H1 (cell line): Measurements from ENCODE around the gene APBB3. TPM values are rescaled to one million over a fixed set of nuclear protein-coding genes. Genes with fewer than 3 reads are reported as not detected.

Experiments
- CBX8 ChIP-seq: fragments of 300-800, 300-1000 bp; sonication (generic); IDR thresholded peaks from 2 replicates; pipeline ENCODE4 v1.7.1; 2016; ENCODE audit warnings: low read depth, low read length, borderline replicate concordance
- CHD7 ChIP-seq: fragments of 300-600 bp; sonication (generic); IDR thresholded peaks from 2 replicates; pipeline ENCODE4 v1.7.1; 2012; ENCODE audit warnings: low read length, moderate library complexity, mild to moderate bottlenecking, inconsistent platforms; ENCODE audit not compliant: insufficient replicate concordance
- EGR1 ChIP-seq: IDR thresholded peaks from 2 replicates; pipeline ENCODE4 v1.6.1; 2011; ENCODE audit warnings: low read depth, low read length, borderline replicate concordance
- EZH2 ChIP-seq: fragments of 200-600 bp; sonication (generic); IDR thresholded peaks from 2 replicates; pipeline ENCODE4 v1.7.1; 2012; ENCODE audit warnings: low read depth, mild to moderate bottlenecking, moderate library complexity, low read length, inconsistent platforms; ENCODE audit not compliant: severe bottlenecking
- POLR2A ChIP-seq, 2 experiments: IDR thresholded peaks; 1 replicate in 1 of 2; 2 replicates in 1 of 2; pipeline ENCODE4 v1.6.1; 2011; ENCODE audit warnings: low read depth in 2 of 2, low read length in 2 of 2, mild to moderate bottlenecking in 2 of 2; ENCODE audit errors: control extremely low read depth in 1 of 2
- SIRT6 ChIP-seq: IDR thresholded peaks from one replicate; pipeline ENCODE4 v1.7.1; 2012; ENCODE audit warnings: low read length, inconsistent platforms
- USF2 ChIP-seq: IDR thresholded peaks from 2 replicates; pipeline ENCODE4 v1.6.1; 2011; ENCODE audit warnings: low read length, improper control_type of control experiment
- polyA plus RNA-seq, 7 experiments: library from polyadenylated mRNA; depleted of rRNA in 3 of 7; stranded (reverse) in 5 of 7; unstranded in 2 of 7; fragments of >200 nt in 5 of 7; fragments of 200-250 nt in 2 of 7; gene quantifications; 1 replicate in 5 of 7; 2 replicates in 1 of 7; 4 replicates in 1 of 7; pipeline versions ENCODE4 v1.2.1 to v1.2.3, GENCODE V29; 2011 to 2013; ENCODE audit warnings: missing spikeins in 2 of 7, mixed read lengths in 2 of 7
- total RNA-seq: library from RNA; stranded (reverse); fragmentation: NEBNext Ultra II Directional; extraction: Animal tissue kit (Norgen Biotek cat#: 25700); gene quantifications from 2 replicates; pipeline ENCODE4 v1.2.1, GENCODE V29; 2021

The APBB3 gene
- total and polyA plus RNA-seq, 2 of the 8 experiments (the other 6 are each of a cell fraction or from before 2014, with no cell fraction given), result 16.0 to 21.9 TPM

- TF ChIP-seq USF2 (no peak), CHD7 (no peak), POLR2A (IDR thresholded peaks at IDR 0.05; ENCODE audit: control extremely low read depth in 1 of 2, low read depth in 2 of 2, low read length in 2 of 2) (no peak), CBX8 (no peak), EGR1 (no peak), EZH2 (no peak), SIRT6 (no peak)
Measured at GRCh38 chr5:140588311-140589070, 24.1 kb upstream of the APBB3 start (continued).
